ENCODE measurements around the gene MCM3.

Gene MCM3

GRCh38 chr6:52300489-52300931 is 16.0 kb upstream of the MCM3 start:
- DNase-seq = no peak

- no peak for DNase-seq
These were observed 15.1 kb upstream of the MCM3 start for GRCh38 chr6:52299653-52300052.

- DNase-seq = no peak
These were observed 12.9 kb upstream of the MCM3 start for GRCh38 chr6:52297433-52297832.

GRCh38 chr6:52293067-52293466 is 8.5 kb upstream of the MCM3 start:
- DNase-seq = no peak

- DNase-seq = no peak
These were observed 4.3 kb upstream of the MCM3 start for GRCh38 chr6:52288841-52289240.

- no peak for DNase-seq
These were observed 3.7 kb upstream of the MCM3 start for GRCh38 chr6:52288216-52288615.

- peak; percentile 47 for DNase-seq
These were observed 2.4 kb upstream of the MCM3 start for GRCh38 chr6:52286798-52287432.

- DNase-seq = no peak
These were observed 881 bp upstream of the MCM3 start for GRCh38 chr6:52285177-52286068.

GRCh38 chr6:52284131-52284459 is 447 bp downstream of the MCM3 start:
- DNase-seq = peak; percentile 61

GRCh38 chr6:52283111-52283510 is 1.4 kb downstream of the MCM3 start:
- DNase-seq = no peak

- no peak for DNase-seq
These were observed 8.4 kb downstream of the MCM3 start for GRCh38 chr6:52276130-52276529.

GRCh38 chr6:52271852-52272460 is 12.6 kb downstream of the MCM3 start:
- DNase-seq = no peak

GRCh38 chr6:52263709-52264540 is 20.6 kb downstream of the MCM3 start:
- DNase-seq = peak; percentile 65

- DNase-seq = no peak
These were observed 21.8 kb downstream of the MCM3 start for GRCh38 chr6:52262620-52263344.

- DNase-seq = no peak
These were observed 23.3 kb downstream of the MCM3 start for GRCh38 chr6:52261229-52261628.

- DNase-seq = no peak
These were observed 23.9 kb downstream of the MCM3 start for GRCh38 chr6:52260634-52261033.

GRCh38 chr6:52255434-52255833 is 29.1 kb downstream of the MCM3 start:
- no peak for DNase-seq

- no peak for DNase-seq
These were observed 29.7 kb downstream of the MCM3 start for GRCh38 chr6:52254731-52255378.

GRCh38 chr6:52253494-52253893 is 31.0 kb downstream of the MCM3 start:
- no peak for DNase-seq

GRCh38 chr6:52251113-52251512 is 33.4 kb downstream of the MCM3 start:
- DNase-seq = no peak

- no peak for DNase-seq
These were observed 35.5 kb downstream of the MCM3 start for GRCh38 chr6:52249078-52249477.

- DNase-seq = no peak
These were observed 39.1 kb downstream of the MCM3 start for GRCh38 chr6:52245425-52245824.
